Panc1 (cell line): ENCODE data around the gene RASGRP3. TPM values are rescaled to one million over a fixed set of nuclear protein-coding genes. Genes with fewer than 3 reads are reported as not detected.
"Not testable (repeated sequence)": the region's sequence is repeated elsewhere in the genome, so short reads cannot be mapped to it uniquely, and the experiment has no call there.

Source experiments
- ATAC-seq: fragments of 200-7000 bp; cut with Tn5 transposase; 2 replicates; pipeline ENCODE4 v1.9.1; 2020; ENCODE audit warnings: mild to moderate bottlenecking, moderate library complexity
- BruUV-seq: library from RNA; stranded (reverse); fragments of 400-500 nt; replicated peaks from 2 replicates; lab custom pipeline; 2021; lab: Mats Ljungman, UMichigan
- CTCF ChIA-PET: fragments of 300-600 bp; sonication (Branson Sonifier 250); formaldehyde crosslinking; loops from one replicate; lab custom pipeline; 2022; ENCODE audit warnings: antibody characterized with exemption; lab: Charles Lee
- POLR2A ChIA-PET: fragments of 300-600 bp; sonication (Branson Sonifier 250); formaldehyde crosslinking; loops from one replicate; lab custom pipeline; 2022; ENCODE audit warnings: antibody characterized with exemption; lab: Charles Lee
- DNase-seq: peaks from one replicate; pipeline ENCODE4 v3.0.0-alpha.2; 2010; ENCODE audit warnings: low read depth, low spot score
- H3K27ac ChIP-seq: 2 replicates; pipeline ENCODE4 v1.5.1; 2011; ENCODE audit warnings: mild to moderate bottlenecking, low read length, inconsistent platforms
- H3K27me3 ChIP-seq: fragments of 200-500 bp; sonication (Bioruptor generic); 2 replicates; pipeline ENCODE4 v1.6.0; 2014; ENCODE audit warnings: low read length, inconsistent platforms; ENCODE audit not compliant: control insufficient read depth, insufficient read depth
- H3K36me3 ChIP-seq: fragments of 200-500 bp; sonication (Bioruptor generic); 2 replicates; pipeline ENCODE4 v1.5.1; 2014; ENCODE audit warnings: inconsistent platforms, mild to moderate bottlenecking, low read length, moderate library complexity; ENCODE audit not compliant: control insufficient read depth, insufficient read depth
- H3K4me1 ChIP-seq: 2 replicates; pipeline ENCODE4 v1.5.1; 2011; ENCODE audit warnings: inconsistent platforms, mild to moderate bottlenecking, low read length, moderate library complexity; ENCODE audit not compliant: control insufficient read depth, insufficient read depth
- H3K4me3 ChIP-seq, 2 experiments: 2 replicates each; pipeline ENCODE4 v1.5.1; 2011 to 2012; ENCODE audit warnings: low read depth in 2 of 2, low read length in 2 of 2, mild to moderate bottlenecking in 2 of 2, inconsistent platforms in 1 of 2, moderate library complexity in 1 of 2
- H3K9me3 ChIP-seq: fragments of 200-500 bp; sonication (Bioruptor generic); 2 replicates; pipeline ENCODE4 v1.5.1; 2014; ENCODE audit warnings: low read depth, mild to moderate bottlenecking, inconsistent platforms, low read length, moderate library complexity; ENCODE audit not compliant: control insufficient read depth, insufficient read depth
- CTCF ChIP-seq: fragments of 450-650 bp; IDR thresholded peaks from 2 replicates; pipeline ENCODE4 v1.5.1; 2017; ENCODE audit warnings: mild to moderate bottlenecking
- POLR2AphosphoS5 ChIP-seq: IDR thresholded peaks from 2 replicates; pipeline ENCODE4 v1.6.1; 2012; ENCODE audit warnings: mild to moderate bottlenecking, low read depth, low read length, moderate library complexity
- SIN3A ChIP-seq: IDR thresholded peaks from 2 replicates; pipeline ENCODE4 v1.6.1; 2012; ENCODE audit warnings: low read depth, mild to moderate bottlenecking, low read length, moderate library complexity, borderline replicate concordance; ENCODE audit not compliant: insufficient read depth
- TCF7L2 ChIP-seq: IDR thresholded peaks from 2 replicates; pipeline ENCODE4 v1.6.1; 2011; ENCODE audit warnings: mild to moderate bottlenecking, low read depth, low read length, inconsistent platforms
- in situ Hi-C: cut with HindIII; loops from 2 replicates; pipeline ENCODE4 v1.10.0; 2016; ENCODE audit warnings: low sequenced_read_pairs, low pct_unique_long_range_greater_than_20kb
- intact Hi-C: fragments of 100-400 bp; cut with micrococcal nuclease; formaldehyde crosslinking; loops from one replicate; pipeline ENCODE4 v1.10.0; 2022; ENCODE audit not compliant: unreplicated experiment
- total RNA-seq: library from RNA; stranded (reverse); gene quantifications from one replicate; pipeline ENCODE4 v1.2.1, GENCODE V29; 2021; ENCODE audit not compliant: unreplicated experiment
- TF ChIP-seq, protein P1 (sequence below), 2 experiments: IDR thresholded peaks; 2 replicates each; pipeline ENCODE4 v1.6.1; 2011 to 2012; ENCODE audit warnings: low read depth in 2 of 2, control low read depth in 1 of 2, low read length in 1 of 2, mild to moderate bottlenecking in 1 of 2, moderate library complexity in 1 of 2; ENCODE audit not compliant: insufficient read depth in 1 of 2

RASGRP3 gene
- total RNA-seq, 1 experiment from 2014 or later: 2.6 TPM

GRCh38 chr2:33441235-33441810, 35.1 kb upstream of the RASGRP3 start:
- Histone ChIP-seq H3K9me3 (no peaks in the 10 kb centered on the region), H3K4me1 (no peaks in the 10 kb centered on the region), H3K4me3 (no peak overlapping the region), H3K27ac (no peak overlapping the region), H3K27me3 (no peaks in the 10 kb centered on the region), H3K36me3 (no peaks in the 10 kb centered on the region)
- TF ChIP-seq SIN3A (no peak), CTCF (peak; percentile 84), POLR2AphosphoS5 (no peak), TCF7L2 (no peak)
- TF ChIP-seq, protein P1, sequence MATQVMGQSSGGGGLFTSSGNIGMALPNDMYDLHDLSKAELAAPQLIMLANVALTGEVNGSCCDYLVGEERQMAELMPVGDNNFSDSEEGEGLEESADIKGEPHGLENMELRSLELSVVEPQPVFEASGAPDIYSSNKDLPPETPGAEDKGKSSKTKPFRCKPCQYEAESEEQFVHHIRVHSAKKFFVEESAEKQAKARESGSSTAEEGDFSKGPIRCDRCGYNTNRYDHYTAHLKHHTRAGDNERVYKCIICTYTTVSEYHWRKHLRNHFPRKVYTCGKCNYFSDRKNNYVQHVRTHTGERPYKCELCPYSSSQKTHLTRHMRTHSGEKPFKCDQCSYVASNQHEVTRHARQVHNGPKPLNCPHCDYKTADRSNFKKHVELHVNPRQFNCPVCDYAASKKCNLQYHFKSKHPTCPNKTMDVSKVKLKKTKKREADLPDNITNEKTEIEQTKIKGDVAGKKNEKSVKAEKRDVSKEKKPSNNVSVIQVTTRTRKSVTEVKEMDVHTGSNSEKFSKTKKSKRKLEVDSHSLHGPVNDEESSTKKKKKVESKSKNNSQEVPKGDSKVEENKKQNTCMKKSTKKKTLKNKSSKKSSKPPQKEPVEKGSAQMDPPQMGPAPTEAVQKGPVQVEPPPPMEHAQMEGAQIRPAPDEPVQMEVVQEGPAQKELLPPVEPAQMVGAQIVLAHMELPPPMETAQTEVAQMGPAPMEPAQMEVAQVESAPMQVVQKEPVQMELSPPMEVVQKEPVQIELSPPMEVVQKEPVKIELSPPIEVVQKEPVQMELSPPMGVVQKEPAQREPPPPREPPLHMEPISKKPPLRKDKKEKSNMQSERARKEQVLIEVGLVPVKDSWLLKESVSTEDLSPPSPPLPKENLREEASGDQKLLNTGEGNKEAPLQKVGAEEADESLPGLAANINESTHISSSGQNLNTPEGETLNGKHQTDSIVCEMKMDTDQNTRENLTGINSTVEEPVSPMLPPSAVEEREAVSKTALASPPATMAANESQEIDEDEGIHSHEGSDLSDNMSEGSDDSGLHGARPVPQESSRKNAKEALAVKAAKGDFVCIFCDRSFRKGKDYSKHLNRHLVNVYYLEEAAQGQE (IDR thresholded peaks at IDR 0.05; ENCODE audit: insufficient read depth in 1 of 2, low read depth in 2 of 2, low read length in 1 of 2): no peak
- ChIA-PET POLR2A (interaction anchor here (0.6 kb wide), 1 partner anchor 143 kb away, joined by 3 read pairs; no protein-coding TSS in a partner anchor), CTCF (interaction anchor here (0.5 to 0.7 kb wide), 3 partner anchors 25 to 72 kb away, joined by 3 to 4 read pairs (median 3); no protein-coding TSS in a partner anchor)
- in situ Hi-C loops (no loop called here), intact Hi-C loops (no loop called here)
- DNase-seq (peak; percentile 38), ATAC-seq (peak; percentile 90)
- BruUV-seq: no TSS peak

DNA sequence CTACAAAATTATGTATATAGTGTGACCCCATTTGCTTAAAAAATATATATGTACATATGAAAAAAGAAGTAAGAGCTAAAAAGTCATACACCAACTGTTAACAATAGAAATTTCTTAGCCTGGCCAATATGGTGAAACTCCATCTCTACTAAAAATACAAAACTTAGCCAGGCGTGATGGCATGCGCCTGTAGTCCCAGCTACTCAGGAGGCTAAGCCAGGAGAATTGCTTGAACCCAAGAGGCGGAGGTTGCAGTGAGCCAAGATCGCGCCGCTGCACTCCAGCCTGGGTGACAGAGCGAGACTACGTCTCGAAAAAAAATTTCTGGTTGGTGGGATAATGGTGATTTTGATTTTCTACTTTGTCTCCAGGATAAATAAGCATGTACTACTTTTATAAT, 34.4 kb upstream of the RASGRP3 start:
- intact Hi-C loops, ATAC-seq, CTCF ChIA-PET, H3K4me1 ChIP-seq, H3K4me3 ChIP-seq, BruUV-seq, POLR2A ChIA-PET, H3K27me3 ChIP-seq, in situ Hi-C loops, DNase-seq, H3K9me3 ChIP-seq, H3K36me3 ChIP-seq, H3K27ac ChIP-seq: not testable (repeated sequence)

GRCh38 chr2:33442528-33443079, 33.8 kb upstream of the RASGRP3 start:
- no TSS peak for BruUV-seq
- Histone ChIP-seq H3K36me3 (no peaks in the 10 kb centered on the region), H3K4me1 (no peaks in the 10 kb centered on the region), H3K27me3 (no peaks in the 10 kb centered on the region), H3K9me3 (no peaks in the 10 kb centered on the region), H3K27ac (no peak overlapping the region), H3K4me3 (no peak overlapping the region)
- DNase-seq (no peak), ATAC-seq (no peak)
- TF ChIP-seq TCF7L2: no peak
- no peak for TF ChIP-seq CTCF
- TF ChIP-seq, protein P1 (IDR thresholded peaks at IDR 0.05; ENCODE audit: insufficient read depth in 1 of 2, low read depth in 2 of 2, low read length in 1 of 2): no peak
- no peak for TF ChIP-seq POLR2AphosphoS5
- no peak for TF ChIP-seq SIN3A
- CTCF ChIA-PET: no interaction called here
- POLR2A ChIA-PET: no interaction called here
- in situ Hi-C loops: no loop called here
- intact Hi-C loops: no loop called here
